GM12878 (cell line): ENCODE measurements around the gene HMGCL. TPM values are rescaled to one million over a fixed set of nuclear protein-coding genes. Genes with fewer than 3 reads are reported as not detected.

Experiments
- ATAC-seq: fragments of 200-7000 bp; cut with Tn5 transposase; 3 replicates; pipeline ENCODE4 v1.9.1; 2020; ENCODE audit warnings: mild to moderate bottlenecking, moderate library complexity
- BruUV-seq: library from RNA; stranded (reverse); fragments of 400-500 nt; replicated peaks from 2 replicates; lab custom pipeline; 2021; lab: Mats Ljungman, UMichigan
- CTCF ChIA-PET: fragments of 300-600 bp; sonication (Branson Sonifier 250); formaldehyde crosslinking; extraction: SDS; loops from one replicate; lab custom pipeline; 2021; ENCODE audit warnings: inconsistent platforms; lab: Yijun Ruan, JAX
- POLR2A ChIA-PET: fragments of 350-600 bp; formaldehyde crosslinking; extraction: SDS; loops from one replicate; lab custom pipeline; 2021; ENCODE audit warnings: inconsistent platforms; lab: Charles Lee
- RAD21 ChIA-PET: fragments of 300-600 bp; sonication (Branson Sonifier 250); formaldehyde crosslinking; loops from one replicate; lab custom pipeline; 2023; ENCODE audit warnings: antibody characterized with exemption; ENCODE audit not compliant: unreplicated experiment; lab: Charles Lee
- SMC1A ChIA-PET: fragments of 300-600 bp; sonication (Branson Sonifier 250); formaldehyde crosslinking; loops from one replicate; lab custom pipeline; 2023; ENCODE audit not compliant: unreplicated experiment, uncharacterized antibody; lab: Charles Lee
- DNase-seq: peaks from one replicate; pipeline ENCODE4 v3.0.0-alpha.2; 2011; ENCODE audit warnings: low read depth, low spot score
- FAIRE-seq: peaks from 3 replicates; lab custom pipeline; 2011; peaks lifted over from hg19 to GRCh38; lab: Jason Lieb, UNC
- H2AFZ ChIP-seq: 2 replicates; pipeline ENCODE4 v1.6.0; 2011; ENCODE audit warnings: low read depth, low read length, control low read depth; ENCODE audit not compliant: control insufficient read depth
- H3K27ac ChIP-seq: 2 replicates; pipeline ENCODE4 v1.5.1; 2011; ENCODE audit warnings: control low read depth; ENCODE audit not compliant: control insufficient read depth, insufficient read depth
- H3K27me3 ChIP-seq, 2 experiments: replicated peaks in 1 of 2; 2 replicates each; pipeline versions ENCODE4 v1.6.0 to v1.6.1; 2011; ENCODE audit warnings: low read length in 1 of 2; ENCODE audit not compliant: control insufficient read depth in 2 of 2, insufficient read depth in 2 of 2
- H3K36me3 ChIP-seq, 2 experiments: 2 replicates each; pipeline ENCODE4 v1.5.1; 2011; ENCODE audit warnings: low read length in 1 of 2; ENCODE audit not compliant: control insufficient read depth in 2 of 2, insufficient read depth in 2 of 2
- H3K4me1 ChIP-seq: 2 replicates; pipeline ENCODE4 v1.6.1; 2011; ENCODE audit warnings: mild to moderate bottlenecking, low read length, moderate library complexity, mixed read lengths; ENCODE audit not compliant: control insufficient read depth, insufficient read depth
- H3K4me2 ChIP-seq: 2 replicates; pipeline ENCODE4 v1.6.0; 2011; ENCODE audit warnings: control low read depth; ENCODE audit not compliant: control insufficient read depth, insufficient read depth
- H3K4me3 ChIP-seq: fragments of 200-600 bp; sonication (generic); 2 replicates; pipeline ENCODE4 v1.5.1; 2016
- H3K79me2 ChIP-seq: 2 replicates; pipeline ENCODE4 v1.6.0; 2011; ENCODE audit warnings: low read length; ENCODE audit not compliant: control insufficient read depth, insufficient read depth
- H3K9ac ChIP-seq: 2 replicates; pipeline ENCODE4 v1.8.0; 2011; ENCODE audit warnings: low read length, control low read depth, mixed read lengths; ENCODE audit not compliant: control insufficient read depth, insufficient read depth
- H3K9me3 ChIP-seq: replicated peaks from 3 replicates; pipeline ENCODE4 v1.5.1; 2011; ENCODE audit warnings: mild to moderate bottlenecking, low read length; ENCODE audit not compliant: control insufficient read depth, insufficient read depth
- H4K20me1 ChIP-seq: 2 replicates; pipeline ENCODE4 v1.6.0; 2011; ENCODE audit not compliant: control insufficient read depth, insufficient read depth
- ATF2 ChIP-seq: IDR thresholded peaks from 2 replicates; pipeline ENCODE4 v1.6.1; 2012; ENCODE audit warnings: low read length, inconsistent platforms
- CHD1 ChIP-seq: IDR thresholded peaks from 2 replicates; pipeline ENCODE4 v1.6.1; 2012; ENCODE audit warnings: low read depth, low read length, improper control_type of control experiment
- CHD2 ChIP-seq: IDR thresholded peaks from 2 replicates; pipeline ENCODE4 v1.6.1; 2011; ENCODE audit warnings: low read depth, low read length, improper control_type of control experiment, borderline replicate concordance
- E2F8 ChIP-seq: fragments of 450-650 bp; IDR thresholded peaks from 2 replicates; pipeline ENCODE4 v1.6.1; 2018; ENCODE audit warnings: mild to moderate bottlenecking, low read depth, moderate library complexity; ENCODE audit not compliant: partially characterized antibody
- EZH2 ChIP-seq: IDR thresholded peaks from 2 replicates; pipeline ENCODE4 v1.6.1; 2012; ENCODE audit warnings: low read depth, mild to moderate bottlenecking, control low read depth, inconsistent platforms, low read length, borderline replicate concordance; ENCODE audit not compliant: control insufficient read depth
- GABPA ChIP-seq: IDR thresholded peaks from 2 replicates; pipeline ENCODE4 v1.6.1; 2014; ENCODE audit warnings: antibody characterized with exemption, low read depth, mild to moderate bottlenecking, inconsistent platforms
- IKZF2 ChIP-seq, 2 experiments: fragments of 450-650 bp; IDR thresholded peaks; 2 replicates each; pipeline ENCODE4 v1.6.1; 2017; ENCODE audit warnings: mild to moderate bottlenecking in 2 of 2, moderate library complexity in 2 of 2
- KLF5 ChIP-seq: fragments of 450-650 bp; IDR thresholded peaks from 2 replicates; pipeline ENCODE4 v1.6.1; 2014; ENCODE audit warnings: mild to moderate bottlenecking; ENCODE audit not compliant: partially characterized antibody
- MEF2B ChIP-seq: fragments of 450-650 bp; IDR thresholded peaks from 2 replicates; pipeline ENCODE4 v1.6.1; 2018; ENCODE audit warnings: mild to moderate bottlenecking, moderate library complexity; ENCODE audit not compliant: partially characterized antibody, poor library complexity, severe bottlenecking
- MTA2 ChIP-seq: fragments of 450-650 bp; IDR thresholded peaks from 2 replicates; pipeline ENCODE4 v1.6.1; 2016; ENCODE audit warnings: low read depth, mild to moderate bottlenecking, moderate library complexity
- MYB ChIP-seq: fragments of 150-350 bp; IDR thresholded peaks from 2 replicates; pipeline ENCODE4 v1.6.1; 2014; ENCODE audit warnings: mild to moderate bottlenecking, low read depth, low read length, borderline replicate concordance
- STAT3 ChIP-seq: IDR thresholded peaks from 2 replicates; pipeline ENCODE4 v1.6.1; 2011; ENCODE audit warnings: low read depth, low read length, improper control_type of control experiment
- TCF12 ChIP-seq: IDR thresholded peaks from 2 replicates; pipeline ENCODE4 v1.6.1; 2011; ENCODE audit warnings: low read depth, mild to moderate bottlenecking, low read length
- USF2 ChIP-seq: IDR thresholded peaks from 2 replicates; pipeline ENCODE4 v1.6.1; 2011; ENCODE audit warnings: low read depth, low read length, improper control_type of control experiment, borderline replicate concordance
- YBX1 ChIP-seq: fragments of 450-650 bp; IDR thresholded peaks from 2 replicates; pipeline ENCODE4 v1.6.1; 2016; ENCODE audit warnings: antibody characterized with exemption
- WGBS: methylation state at CpG from one replicate; pipeline ENCODE4 v1.1.6; 2016; ENCODE audit warnings: low lambda C conversion rate; ENCODE audit not compliant: insufficient replicate concordance, insufficient coverage; ENCODE audit errors: missing lambda C conversion rate; 5-methylcytosine and 5-hydroxymethylcytosine counted together
- in situ Hi-C: fragments of 300-500 bp; cut with MboI; formaldehyde crosslinking; loops from 9 replicates; pipeline ENCODE4 v1.14.3; 2018; ENCODE audit warnings: mixed read lengths
- intact Hi-C: fragments of 100-400 bp; cut with micrococcal nuclease; formaldehyde crosslinking; loops from one replicate; pipeline ENCODE4 v1.14.2; 2022; ENCODE audit not compliant: unreplicated experiment
- polyA plus RNA-seq, 11 experiments: library from polyadenylated mRNA; depleted of rRNA in 4 of 11; unstranded in 6 of 11; stranded (reverse) in 5 of 11; fragments of >200 nt; fragmentation: Nextera tagmentation in 4 of 11; fragmentation: Illumina TruSeq in 1 of 11; extraction: Ambion mirVana in 4 of 11; extraction: Trizol in 1 of 11; gene quantifications; 1 replicate in 1 of 11; 2 replicates in 10 of 11; pipeline versions ENCODE4 v1.2.1 to v1.2.3, GENCODE V29; 2011 to 2016; ENCODE audit warnings: inconsistent platforms in 2 of 11, missing spikeins in 2 of 11, low read depth in 1 of 11
- total RNA-seq, 4 experiments: library from RNA; depleted of rRNA in 3 of 4; stranded (reverse); fragments of >200 nt in 3 of 4; fragmentation: Illumina TruSeq in 1 of 4; extraction: Trizol in 1 of 4; gene quantifications; 2 replicates each; pipeline versions ENCODE4 v1.2.1 to v1.2.3, GENCODE V29; 2013 to 2021

HMGCL gene
- total and polyA plus RNA-seq, 10 of the 15 experiments (the other 5 are each of a cell fraction or from before 2014, with no cell fraction given): 29.4 to 127 (median 36.4) TPM

GRCh38 chr1:23868557-23869016 lies 43.4 kb upstream of the HMGCL start (continued):
- TF ChIP-seq E2F8 (no peak), TCF12 (0 out of 2 replicates have a peak, but pooled peaks have one; percentile 1), KLF5 (no peak), USF2 (no peak), CHD1 (no peak)
- TF ChIP-seq, all 136 proteins: peak for 3

GRCh38 chr1:23867895-23868556 lies 42.8 kb upstream of the HMGCL start, which contains the start of gene FUCA1:
Gene FUCA1, minus strand, starts transcription at chr1:23868290. Its CDS starts 4 bp downstream, at chr1:23868286.
- Histone ChIP-seq H3K9ac (peak within 1 kb of the TSS; percentile 69), H4K20me1 (no peaks in the 10 kb centered on the region), H3K79me2 (peaks cover 35% of the 10 kb centered on the region), H3K4me3 (peak within 1 kb of the TSS; percentile 77), H3K27ac (peak within 1 kb of the TSS; percentile 63), H3K27me3 (no peaks in the 10 kb centered on the region), H2AFZ (peak within 1 kb of the TSS; percentile 75), H3K9me3 (no peaks in the 10 kb centered on the region), H3K4me1 (peaks cover 10% of the 10 kb centered on the region), H3K36me3 (no peaks in the 10 kb centered on the region), H3K4me2 (peak within 1 kb of the TSS; percentile 64)
- intact Hi-C loops: loop anchor here (1.0 to 2.0 kb wide), 4 partner anchors 41 to 59 kb away; partner anchors contain the start of gene HMGCL
- in situ Hi-C loops: loop anchor here (10.0 kb wide), 1 partner anchor 63 kb away; the partner anchor contains the start of gene GALE
- ATAC-seq (peak; percentile 92), DNase-seq (peak; percentile 72), FAIRE-seq (peak; percentile 91)
- CTCF ChIA-PET: interaction anchor here (0.8 to 4.5 kb wide), 3 partner anchors 44 to 58 kb away, joined by 5 to 49 read pairs (median 5); no protein-coding TSS in a partner anchor
- POLR2A ChIA-PET: interaction anchor here (1.2 kb wide), 1 partner anchor 57 kb away, joined by 4 read pairs; no protein-coding TSS in a partner anchor
- RAD21 ChIA-PET: interaction anchor here (0.5 to 1.8 kb wide), 5 partner anchors 42 to 122 kb away, joined by 3 to 7 read pairs (median 3); partner anchors contain the start of gene CNR2
- BruUV-seq: no TSS peak
- WGBS: 3% methylated on average over 68 of the region's 71 CpGs
- SMC1A ChIA-PET: interaction anchor here (1.4 to 4.6 kb wide), 4 partner anchors 32 to 57 kb away, joined by 4 to 34 read pairs (median 4); no protein-coding TSS in a partner anchor
- TF ChIP-seq MYB (0 out of 2 replicates have a peak, but pooled peaks have one; percentile 24), IKZF2 (IDR thresholded peaks at IDR 0.05) (no peak), GABPA (no peak), MEF2B (no peak), EZH2 (no peak), CHD2 (no peak), ATF2 (no peak), YBX1 (no peak), STAT3 (no peak), MTA2 (no peak)
